Uterus (tissue), 4 donors: ENCODE data around the gene MIPOL1. TPM values are rescaled to one million over a fixed set of nuclear protein-coding genes. Genes with fewer than 3 reads are reported as not detected.
"Not testable (repeated sequence)": the region's sequence is repeated elsewhere in the genome, so short reads cannot be mapped to it uniquely, and the experiment has no call there.

Experiments
- DNase-seq, 2 donors: peaks; one replicate each; pipeline ENCODE4 v3.0.0-alpha.2; 2019 to 2020
- H3K27ac ChIP-seq, 2 donors: fragments of 200-600 bp; sonication (generic); 1 replicate in 1 of 2; 2 replicates in 1 of 2; pipeline ENCODE4 v1.5.1; 2016 to 2018
- H3K27me3 ChIP-seq, 2 donors: fragments of 200-600 bp; sonication (generic); one replicate each; pipeline ENCODE4 v1.5.1; 2018 to 2019; ENCODE audit warnings: control low read depth in 1 of 2
- H3K36me3 ChIP-seq, 2 donors: fragments of 200-600 bp; sonication (generic); one replicate each; pipeline ENCODE4 v1.5.1; 2019; ENCODE audit warnings: control low read depth in 1 of 2
- H3K4me1 ChIP-seq, 2 donors: fragments of 200-600 bp; sonication (generic); one replicate each; pipeline ENCODE4 v1.5.1; 2018 to 2019; ENCODE audit warnings: control low read depth in 1 of 2
- H3K4me3 ChIP-seq, 2 donors: fragments of 200-600 bp; sonication (generic); 1 replicate in 1 of 2; 2 replicates in 1 of 2; pipeline ENCODE4 v1.5.1; 2018 to 2019; ENCODE audit warnings: mild to moderate bottlenecking in 1 of 2
- H3K9me3 ChIP-seq, 2 donors: fragments of 200-600 bp; sonication (generic); one replicate each; pipeline ENCODE4 v1.5.1; 2019; ENCODE audit warnings: control low read depth in 1 of 2
- POLR2A ChIP-seq, 2 donors: fragments of 450-650 bp; IDR thresholded peaks; one replicate each; pipeline ENCODE4 v1.6.1; 2016; ENCODE audit warnings: antibody characterized with exemption in 2 of 2, mild to moderate bottlenecking in 1 of 2, moderate library complexity in 1 of 2
- intact Hi-C: fragments of 100-400 bp; cut with DNase I; formaldehyde crosslinking; loops from one replicate; pipeline ENCODE4 v1.15.1; 2023; ENCODE audit warnings: low total_unique reads
- total RNA-seq, 4 donors: library from RNA; depleted of rRNA in 3 of 4; stranded (reverse); fragments of >200 nt in 3 of 4; gene quantifications; one replicate each; pipeline versions ENCODE4 v1.1.0 to v1.2.4, GENCODE V29; 2014 to 2023
- TF ChIP-seq, protein P1 (sequence below), 4 experiments: fragments of 200-600 bp in 2 of 4; fragments of 450-650 bp in 2 of 4; sonication (generic) in 2 of 4; IDR thresholded peaks; one replicate each; pipeline ENCODE4 v1.5.1; 2016 to 2019; ENCODE audit warnings: antibody characterized with exemption in 4 of 4, mild to moderate bottlenecking in 2 of 4, moderate library complexity in 1 of 4
- donor health status: DM: yes; HTN: yes; CAD: no.

The MIPOL1 gene
- total RNA-seq, 4 donors from 2014 or later, result 22.8 to 52.1 (median 39.4) TPM

DNA sequence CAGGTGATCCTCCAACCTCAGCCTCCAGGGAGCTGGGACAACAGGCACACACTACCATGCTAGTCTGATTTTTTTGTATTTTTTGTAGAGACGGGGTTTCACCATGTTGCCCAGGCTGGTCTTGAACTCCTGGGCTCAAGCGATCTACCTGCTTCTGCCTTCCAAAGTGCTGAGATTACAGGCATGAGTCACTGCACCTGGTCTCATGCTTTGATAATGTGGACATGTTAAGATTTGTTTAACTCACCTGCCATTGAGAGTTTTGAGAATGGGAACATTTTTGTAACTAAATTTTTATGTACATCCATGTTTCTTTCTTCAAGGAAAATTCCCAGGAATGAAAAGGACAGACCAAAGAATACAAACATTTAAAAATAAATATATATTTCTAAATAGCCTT lies 121.2 kb downstream of the MIPOL1 start:
- Histone ChIP-seq H3K4me3 (no peak overlapping the region), H3K27ac (no peak overlapping the region), H3K36me3 (no peaks in the 10 kb centered on the region), H3K9me3 (no peaks in the 10 kb centered on the region), H3K27me3 (no peaks in the 10 kb centered on the region), H3K4me1 (no peaks in the 10 kb centered on the region)
- TF ChIP-seq, protein P1, sequence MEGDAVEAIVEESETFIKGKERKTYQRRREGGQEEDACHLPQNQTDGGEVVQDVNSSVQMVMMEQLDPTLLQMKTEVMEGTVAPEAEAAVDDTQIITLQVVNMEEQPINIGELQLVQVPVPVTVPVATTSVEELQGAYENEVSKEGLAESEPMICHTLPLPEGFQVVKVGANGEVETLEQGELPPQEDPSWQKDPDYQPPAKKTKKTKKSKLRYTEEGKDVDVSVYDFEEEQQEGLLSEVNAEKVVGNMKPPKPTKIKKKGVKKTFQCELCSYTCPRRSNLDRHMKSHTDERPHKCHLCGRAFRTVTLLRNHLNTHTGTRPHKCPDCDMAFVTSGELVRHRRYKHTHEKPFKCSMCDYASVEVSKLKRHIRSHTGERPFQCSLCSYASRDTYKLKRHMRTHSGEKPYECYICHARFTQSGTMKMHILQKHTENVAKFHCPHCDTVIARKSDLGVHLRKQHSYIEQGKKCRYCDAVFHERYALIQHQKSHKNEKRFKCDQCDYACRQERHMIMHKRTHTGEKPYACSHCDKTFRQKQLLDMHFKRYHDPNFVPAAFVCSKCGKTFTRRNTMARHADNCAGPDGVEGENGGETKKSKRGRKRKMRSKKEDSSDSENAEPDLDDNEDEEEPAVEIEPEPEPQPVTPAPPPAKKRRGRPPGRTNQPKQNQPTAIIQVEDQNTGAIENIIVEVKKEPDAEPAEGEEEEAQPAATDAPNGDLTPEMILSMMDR (IDR thresholded peaks at IDR 0.05), result no peak
- no peak for TF ChIP-seq POLR2A (IDR thresholded peaks at IDR 0.05)
- no peak for DNase-seq
- intact Hi-C loops, result no loop called here

DNA sequence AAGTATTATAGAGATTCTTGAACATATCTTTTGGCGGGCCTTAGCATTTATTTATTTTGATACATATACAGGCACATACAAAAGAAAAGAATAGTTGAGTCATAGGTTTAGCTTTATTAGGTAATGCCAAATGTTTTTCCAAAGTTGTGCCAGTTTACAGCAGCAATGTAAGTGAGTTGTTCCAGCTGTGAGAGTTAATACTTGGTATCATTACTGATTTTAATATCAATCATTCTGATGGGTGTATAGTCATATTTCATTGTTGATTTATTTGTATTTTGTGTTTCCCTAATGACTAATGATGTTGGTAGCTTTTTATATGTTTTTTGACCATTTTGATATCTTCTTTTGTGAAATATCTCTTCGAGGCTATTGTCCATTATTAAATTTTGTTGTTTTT lies 122.4 kb downstream of the MIPOL1 start:
- Histone ChIP-seq H3K27ac (no peak overlapping the region), H3K36me3 (no peaks in the 10 kb centered on the region), H3K4me3 (no peak overlapping the region), H3K4me1 (no peaks in the 10 kb centered on the region), H3K27me3 (no peaks in the 10 kb centered on the region), H3K9me3 (no peaks in the 10 kb centered on the region)
- TF ChIP-seq, protein P1 (IDR thresholded peaks at IDR 0.05), result no peak
- TF ChIP-seq POLR2A (IDR thresholded peaks at IDR 0.05), result no peak
- intact Hi-C loops, result no loop called here
- DNase-seq, result no peak

DNA sequence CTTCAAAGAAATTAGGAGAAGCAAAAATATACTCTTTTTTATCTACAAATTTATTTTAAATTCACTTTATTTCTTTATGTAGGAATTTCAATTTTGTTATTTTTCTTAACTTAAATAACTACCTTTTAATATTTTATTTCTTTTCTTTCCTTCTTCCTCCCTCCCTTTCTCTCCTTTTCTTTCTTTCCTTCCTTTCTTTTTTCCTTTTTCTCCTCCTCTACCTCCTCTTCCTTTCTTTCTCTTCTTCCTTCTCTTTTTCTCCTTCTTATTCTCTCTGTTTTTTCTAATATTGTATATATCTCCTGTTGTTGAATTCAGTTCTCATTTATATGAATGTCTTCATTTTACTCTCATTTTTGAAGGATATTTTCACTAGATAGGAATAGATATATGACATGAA lies 127.6 kb downstream of the MIPOL1 start:
- H3K27me3 ChIP-seq, result no peaks in the 10 kb centered on the region
- H3K27ac ChIP-seq, result no peak overlapping the region
- TF ChIP-seq, protein P1 (IDR thresholded peaks at IDR 0.05), result no peak
- no peak for TF ChIP-seq POLR2A (IDR thresholded peaks at IDR 0.05)
- H3K4me1 ChIP-seq, result no peaks in the 10 kb centered on the region
- intact Hi-C loops, result no loop called here
- H3K4me3 ChIP-seq, result no peak overlapping the region
- no peak for DNase-seq
- H3K9me3 ChIP-seq, result no peaks in the 10 kb centered on the region
- no peaks in the 10 kb centered on the region for H3K36me3 ChIP-seq

DNA sequence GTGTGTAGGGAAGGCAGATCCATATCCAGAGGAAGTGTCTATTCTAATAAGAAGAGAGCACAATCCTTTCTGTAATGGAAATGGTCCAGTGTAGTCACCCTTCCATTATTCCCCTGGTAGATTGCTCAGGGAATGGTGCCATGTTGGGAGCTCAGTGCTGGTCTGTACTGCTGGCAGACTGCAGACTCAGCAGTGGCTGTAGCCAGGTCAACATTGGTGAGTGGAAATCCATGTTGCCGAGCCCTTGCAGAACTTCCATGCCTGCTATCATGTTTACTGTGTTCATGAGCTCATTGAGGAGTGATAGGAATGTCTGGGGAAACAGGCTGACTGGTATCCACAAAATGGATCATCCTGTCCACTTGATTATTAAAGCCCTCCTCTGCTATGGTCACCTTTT lies 128.7 kb downstream of the MIPOL1 start:
- TF ChIP-seq POLR2A (IDR thresholded peaks at IDR 0.05), result no peak
- TF ChIP-seq, protein P1 (IDR thresholded peaks at IDR 0.05), result no peak
- Histone ChIP-seq H3K27me3 (no peaks in the 10 kb centered on the region), H3K36me3 (no peaks in the 10 kb centered on the region), H3K27ac (no peak overlapping the region), H3K4me3 (no peak overlapping the region), H3K4me1 (no peaks in the 10 kb centered on the region), H3K9me3 (peaks cover 0 to 7% of the 10 kb centered on the region in 2 donors)
- DNase-seq, result no peak
- intact Hi-C loops, result no loop called here

DNA sequence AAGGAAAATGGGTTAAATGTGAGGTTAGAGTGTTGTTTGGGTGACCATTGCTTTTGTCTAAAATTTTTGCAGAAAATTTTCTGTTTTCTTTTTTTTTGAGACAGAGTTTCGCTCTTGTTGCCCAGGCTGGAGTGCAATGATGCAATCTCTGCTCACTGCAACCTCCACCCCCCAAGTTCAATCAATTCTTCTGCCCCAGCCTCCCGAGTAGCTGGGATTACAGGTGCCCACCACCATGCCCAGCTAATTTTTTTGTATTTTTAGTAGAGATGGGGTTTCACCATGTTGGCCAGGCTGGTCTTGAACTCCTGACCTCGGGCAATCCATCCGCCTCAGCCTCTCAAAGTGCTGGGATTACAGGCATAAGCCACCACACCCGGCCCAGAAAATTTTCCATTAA lies 130.2 kb downstream of the MIPOL1 start:
- H3K27ac ChIP-seq, H3K4me3 ChIP-seq, H3K36me3 ChIP-seq, DNase-seq, H3K27me3 ChIP-seq, intact Hi-C loops, H3K4me1 ChIP-seq, H3K9me3 ChIP-seq: not testable (repeated sequence)

DNA sequence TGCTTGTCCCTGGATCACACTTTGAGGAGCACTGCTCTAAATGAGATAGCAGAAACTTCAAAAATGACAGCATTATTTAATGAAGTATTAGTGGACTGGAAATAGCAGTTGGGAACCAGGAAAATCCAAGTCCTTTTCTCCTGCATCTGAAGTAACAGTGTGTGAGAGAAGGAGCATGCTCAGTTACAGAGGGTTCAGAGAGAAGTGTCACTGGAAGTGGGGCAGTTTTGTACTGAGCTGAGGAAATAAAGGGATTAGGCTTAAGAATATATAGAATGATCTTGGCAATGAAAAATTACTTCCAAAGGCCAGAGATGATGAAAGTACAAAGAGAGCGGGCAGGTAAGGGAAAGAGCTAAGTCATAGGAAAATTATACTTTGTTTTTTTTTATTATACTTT lies 130.9 kb downstream of the MIPOL1 start:
- Histone ChIP-seq H3K4me1 (no peaks in the 10 kb centered on the region), H3K27me3 (no peaks in the 10 kb centered on the region), H3K9me3 (peaks cover 0 to 7% of the 10 kb centered on the region in 2 donors), H3K27ac (no peak overlapping the region), H3K4me3 (no peak overlapping the region), H3K36me3 (no peaks in the 10 kb centered on the region)
- TF ChIP-seq POLR2A (IDR thresholded peaks at IDR 0.05), result no peak
- TF ChIP-seq, protein P1 (IDR thresholded peaks at IDR 0.05), result no peak
- intact Hi-C loops, result no loop called here
- DNase-seq, result no peak
